Subcutaneous abdominal adipose tissue (tissue), 5 donors: ENCODE measurements around the gene UVSSA.

Experiments used
- H3K27ac ChIP-seq: one replicate; pipeline ENCODE4 v1.7.0; 2013; ENCODE audit warnings: low read depth, mild to moderate bottlenecking, inconsistent platforms, low read length, moderate library complexity
- H3K27me3 ChIP-seq, 5 donors: one replicate each; pipeline ENCODE4 v1.7.0; 2013; ENCODE audit warnings: low read length in 5 of 5, inconsistent platforms in 1 of 5; ENCODE audit not compliant: control insufficient read depth in 5 of 5, insufficient read depth in 4 of 5
- H3K36me3 ChIP-seq, 5 donors: one replicate each; pipeline ENCODE4 v1.7.0; 2013; ENCODE audit warnings: low read length in 5 of 5; ENCODE audit not compliant: control insufficient read depth in 5 of 5, insufficient read depth in 5 of 5
- H3K4me1 ChIP-seq, 5 donors: one replicate each; pipeline ENCODE4 v1.7.0; 2013; ENCODE audit warnings: low read length in 5 of 5, mild to moderate bottlenecking in 3 of 5, moderate library complexity in 1 of 5; ENCODE audit not compliant: control insufficient read depth in 5 of 5, insufficient read depth in 5 of 5
- H3K4me3 ChIP-seq, 5 donors: one replicate each; pipeline ENCODE4 v1.7.0; 2013; ENCODE audit warnings: low read length in 5 of 5, low read depth in 1 of 5
- H3K9ac ChIP-seq, 5 donors: one replicate each; pipeline ENCODE4 v1.7.0; 2013; ENCODE audit warnings: low read length in 5 of 5, mild to moderate bottlenecking in 4 of 5, moderate library complexity in 3 of 5
- H3K9me3 ChIP-seq, 5 donors: one replicate each; pipeline ENCODE4 v1.7.0; 2013; ENCODE audit warnings: low read length in 5 of 5; ENCODE audit not compliant: control insufficient read depth in 5 of 5
- donor health status: healthy.
- donor health status: healthy.
- donor health status: healthy.
- donor health status: healthy.
- donor health status: healthy.

UVSSA gene

GRCh38 chr4:1402516-1403091, 55.6 kb downstream of the UVSSA start:
- Histone ChIP-seq H3K36me3 (no peaks in the 10 kb centered on the region), H3K4me3 (no peak overlapping the region), H3K9me3 (peaks cover 0 to 5% (median 3%) of the 10 kb centered on the region in 5 donors), H3K4me1 (peaks cover 0 to 15% (median 5%) of the 10 kb centered on the region in 5 donors), H3K27ac (no peak overlapping the region), H3K27me3 (peaks cover 56 to 66% (median 62%) of the 10 kb centered on the region in 5 donors), H3K9ac (no peak overlapping the region)

- Histone ChIP-seq H3K27ac (no peak overlapping the region), H3K9ac (no peak overlapping the region), H3K4me1 (peaks cover 0 to 15% (median 5%) of the 10 kb centered on the region in 5 donors), H3K4me3 (no peak overlapping the region), H3K9me3 (peaks cover 0 to 5% (median 3%) of the 10 kb centered on the region in 5 donors), H3K27me3 (peaks cover 58 to 69% (median 65%) of the 10 kb centered on the region in 5 donors), H3K36me3 (no peaks in the 10 kb centered on the region)
Measured at GRCh38 chr4:1403177-1403583, 56.2 kb downstream of the UVSSA start.

- Histone ChIP-seq H3K27ac (no peak overlapping the region), H3K27me3 (peaks cover 65 to 76% (median 72%) of the 10 kb centered on the region in 5 donors), H3K36me3 (no peaks in the 10 kb centered on the region), H3K9me3 (peaks cover 0 to 1% (median 0%) of the 10 kb centered on the region in 5 donors), H3K4me1 (peaks cover 0 to 15% (median 5%) of the 10 kb centered on the region in 5 donors), H3K4me3 (no peak overlapping the region), H3K9ac (no peak overlapping the region)
Measured at GRCh38 chr4:1403591-1404572, 56.9 kb downstream of the UVSSA start.

GRCh38 chr4:1404573-1405253, 57.7 kb downstream of the UVSSA start:
- Histone ChIP-seq H3K27ac (no peak overlapping the region), H3K9me3 (no peaks in the 10 kb centered on the region), H3K27me3 (peaks cover 73 to 83% (median 81%) of the 10 kb centered on the region in 5 donors), H3K9ac (no peak overlapping the region), H3K4me1 (peaks cover 0 to 15% (median 5%) of the 10 kb centered on the region in 5 donors), H3K4me3 (no peak overlapping the region), H3K36me3 (no peaks in the 10 kb centered on the region)

GRCh38 chr4:1405254-1405635, 58.2 kb downstream of the UVSSA start:
- no peaks in the 10 kb centered on the region for H3K9me3 ChIP-seq
- H3K9ac ChIP-seq: no peak overlapping the region
- no peak overlapping the region for H3K4me3 ChIP-seq
- peaks cover 0 to 15% (median 5%) of the 10 kb centered on the region in 5 donors for H3K4me1 ChIP-seq
- H3K27me3 ChIP-seq: peaks cover 74 to 84% (median 78%) of the 10 kb centered on the region in 5 donors
- no peaks in the 10 kb centered on the region for H3K36me3 ChIP-seq
- no peak overlapping the region for H3K27ac ChIP-seq

- H3K4me3 ChIP-seq: no peak overlapping the region
- no peak overlapping the region for H3K27ac ChIP-seq
- no peaks in the 10 kb centered on the region for H3K36me3 ChIP-seq
- H3K9ac ChIP-seq: no peak overlapping the region
- H3K27me3 ChIP-seq: peaks cover 69 to 81% (median 78%) of the 10 kb centered on the region in 5 donors
- H3K4me1 ChIP-seq: peaks cover 0 to 15% (median 5%) of the 10 kb centered on the region in 5 donors
- no peaks in the 10 kb centered on the region for H3K9me3 ChIP-seq
Measured at GRCh38 chr4:1405636-1406393, 58.8 kb downstream of the UVSSA start.

- H3K4me1 ChIP-seq: peaks cover 0 to 15% (median 5%) of the 10 kb centered on the region in 5 donors
- peaks cover 70 to 81% (median 77%) of the 10 kb centered on the region in 5 donors for H3K27me3 ChIP-seq
Measured at GRCh38 chr4:1406394-1406980, 59.5 kb downstream of the UVSSA start, which contains the start of gene NKX1-1. NKX1-1 (minus strand) TSS chr4:1406442; CDS start chr4:1406442, 0 bp downstream.

GRCh38 chr4:1406981-1407656, 60.1 kb downstream of the UVSSA start:
- Histone ChIP-seq H3K9me3 (no peaks in the 10 kb centered on the region), H3K4me1 (peaks cover 0 to 15% (median 5%) of the 10 kb centered on the region in 5 donors), H3K4me3 (no peak overlapping the region), H3K27ac (no peak overlapping the region), H3K36me3 (no peaks in the 10 kb centered on the region), H3K9ac (no peak overlapping the region), H3K27me3 (peaks cover 69 to 81% (median 77%) of the 10 kb centered on the region in 5 donors)

More at GRCh38 chr4:1406394-1406980, 59.5 kb downstream of the UVSSA start, which contains the start of gene NKX1-1:
- Histone ChIP-seq H3K9ac (no peak within 1 kb of the TSS), H3K36me3 (no peaks in the 10 kb centered on the region), H3K9me3 (no peaks in the 10 kb centered on the region), H3K4me3 (no peak within 1 kb of the TSS), H3K27ac (no peak within 1 kb of the TSS)
